ENCODE data around the gene CTRL.
"Not testable (repeated sequence)": the region's sequence is repeated elsewhere in the genome, so short reads cannot be mapped to it uniquely, and the experiment has no call there.

CTRL gene

GRCh38 chr16:67940446-67941089 is 8.9 kb upstream of the CTRL start:
- DNase-seq = no peak

- peak; percentile 65 for DNase-seq
Observed at GRCh38 chr16:67939507-67940445, 8.1 kb upstream of the CTRL start.

DNA sequence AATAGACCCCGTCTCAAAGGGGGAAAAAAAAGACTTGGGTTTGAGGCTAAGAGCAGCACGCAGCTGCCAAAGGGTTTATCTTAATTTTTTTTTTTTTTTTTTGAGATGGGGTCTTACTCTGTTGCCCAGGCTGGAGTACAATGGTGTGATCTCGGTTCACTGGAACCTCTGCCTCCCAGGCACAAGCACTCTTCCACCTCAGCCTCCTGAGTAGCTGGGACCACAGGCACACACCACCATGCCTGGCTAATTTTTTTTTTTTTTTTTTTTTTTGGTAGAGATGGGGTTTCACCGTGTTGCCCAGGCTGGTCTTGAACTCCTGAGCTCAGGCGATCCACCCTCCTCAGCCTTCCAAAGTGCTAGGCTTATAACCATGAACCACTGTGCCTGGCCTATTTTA is 6.1 kb upstream of the CTRL start:
- DNase-seq = not testable (repeated sequence)

DNA sequence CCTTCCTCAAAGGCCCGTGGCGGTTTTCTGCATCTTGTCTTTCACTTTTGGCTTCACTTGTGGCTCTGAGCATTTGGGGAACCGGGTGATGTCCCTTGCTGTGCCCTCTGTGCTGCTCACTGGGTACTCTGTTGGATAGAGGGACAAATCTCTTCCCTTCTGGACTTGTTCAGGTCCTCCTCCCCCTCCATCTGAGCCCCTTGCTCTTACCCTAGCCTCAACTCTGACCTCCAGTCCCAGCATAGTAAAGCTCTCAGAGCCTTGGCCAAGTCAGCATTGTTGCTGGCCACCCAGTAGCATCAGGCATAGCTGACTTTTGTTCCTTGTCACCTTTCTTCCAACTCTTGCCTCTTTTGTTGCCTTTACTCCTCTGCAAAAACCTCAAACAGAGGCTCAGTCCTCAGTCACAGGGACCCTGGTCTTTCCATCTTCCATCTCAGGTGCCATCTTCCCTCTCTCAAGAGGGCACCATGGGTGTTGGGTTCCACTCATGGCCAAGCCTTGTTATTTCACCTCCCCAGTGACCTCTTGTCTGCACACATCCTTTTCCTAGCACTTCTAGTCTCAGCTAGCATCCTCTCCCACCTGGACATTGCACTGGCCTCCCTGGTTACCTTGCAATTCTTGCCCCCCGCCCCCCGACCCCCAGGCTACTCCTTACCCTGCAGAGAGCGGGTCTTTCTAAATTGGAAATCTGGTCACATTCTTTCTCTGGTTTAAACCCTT is 5.4 kb upstream of the CTRL start:
- DNase-seq = peak; percentile 85

DNA sequence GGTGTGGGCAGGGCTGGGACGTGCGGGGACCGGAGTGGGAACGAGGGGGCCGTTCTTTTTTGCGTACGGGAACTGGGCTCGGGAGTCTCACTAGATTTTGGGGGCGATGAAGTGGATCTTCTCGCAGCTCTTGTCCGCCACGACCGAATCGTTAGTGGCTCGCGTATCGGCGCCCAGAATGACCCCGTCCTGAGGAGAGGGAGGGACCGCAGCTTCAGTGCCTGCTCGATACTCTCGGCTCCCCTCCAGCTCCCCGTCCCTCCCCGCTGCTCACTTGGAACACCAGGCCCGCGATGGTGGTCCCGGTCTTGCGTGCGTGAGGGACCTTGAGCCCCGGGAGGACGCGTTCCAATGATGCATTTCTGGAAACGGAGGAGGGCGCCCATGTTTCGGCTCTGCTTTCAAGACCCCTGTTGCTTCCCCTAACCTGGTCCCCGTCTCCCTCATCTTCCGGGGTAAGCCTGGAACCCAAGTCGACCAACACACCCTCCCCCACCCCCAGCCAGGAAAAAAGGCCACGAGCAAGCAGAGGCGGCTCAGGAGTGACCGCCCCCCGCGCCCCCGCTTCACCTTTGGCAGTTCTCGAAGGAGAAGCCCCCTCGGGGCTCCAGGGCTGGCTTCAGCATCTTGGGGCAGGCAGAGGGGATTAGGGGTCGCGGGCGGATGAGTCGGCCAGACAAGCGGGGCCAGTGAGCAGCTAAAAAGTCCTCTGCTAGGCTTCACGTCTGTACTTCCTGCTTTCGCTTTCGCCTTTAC is 4.6 kb upstream of the CTRL start, which contains the start of gene PSMB10:
TSS of gene PSMB10 (minus strand) at position 727 of the 756 bp plus-strand sequence. CDS start at position 626, 101 bp downstream.
- peak; percentile 65 for DNase-seq

- DNase-seq = peak; percentile 98
Observed at GRCh38 chr16:67935402-67936123, 3.9 kb upstream of the CTRL start.

- no peak for DNase-seq
Observed at GRCh38 chr16:67935101-67935401, 3.4 kb upstream of the CTRL start.

GRCh38 chr16:67934306-67935100 is 2.8 kb upstream of the CTRL start:
- no peak for DNase-seq

DNA sequence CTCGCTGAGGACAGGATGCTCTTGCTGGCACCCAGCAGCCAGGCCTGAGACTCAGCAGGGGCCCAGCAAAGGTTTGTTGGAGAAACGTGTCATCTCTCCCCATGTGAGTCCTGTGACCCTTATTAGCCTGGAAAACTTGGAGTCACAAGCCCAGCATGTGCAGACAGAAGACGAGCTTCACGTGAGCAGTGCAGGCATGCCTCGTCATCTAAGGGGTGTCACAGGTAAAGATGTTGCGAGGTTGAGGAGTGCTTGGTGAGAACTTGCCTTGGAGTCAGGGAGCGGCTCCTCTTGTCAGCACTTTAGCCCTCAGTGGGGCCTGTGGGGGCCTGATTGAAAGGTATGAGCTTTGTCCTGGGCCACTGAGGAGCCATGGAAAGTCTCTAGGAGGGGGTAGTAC is 2.1 kb upstream of the CTRL start:
- no peak for DNase-seq

GRCh38 chr16:67932462-67932840 is 789 bp upstream of the CTRL start:
- DNase-seq = no peak

GRCh38 chr16:67930678-67931211 is 917 bp downstream of the CTRL start:
- no peak for DNase-seq

DNA sequence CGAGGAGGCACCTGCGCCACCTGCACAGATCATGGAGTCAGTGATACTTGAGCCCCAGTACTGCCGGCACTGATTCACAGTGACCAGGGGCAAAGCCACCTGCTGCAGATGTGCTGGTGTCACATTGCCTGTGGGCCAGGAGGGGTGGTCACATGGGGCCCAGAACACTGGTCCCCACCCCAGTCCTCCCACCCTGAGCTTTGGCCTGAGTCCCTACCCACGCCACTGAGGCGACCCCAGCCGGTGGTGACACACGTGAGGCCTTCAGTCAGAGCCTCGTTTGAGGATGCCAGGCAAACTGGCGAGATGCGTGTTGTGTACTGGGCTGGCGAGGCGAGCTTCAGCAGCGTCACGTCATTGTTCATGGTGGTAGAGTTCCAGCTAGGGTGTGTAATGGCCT is 1.5 kb downstream of the CTRL start:
- DNase-seq = no peak

DNA sequence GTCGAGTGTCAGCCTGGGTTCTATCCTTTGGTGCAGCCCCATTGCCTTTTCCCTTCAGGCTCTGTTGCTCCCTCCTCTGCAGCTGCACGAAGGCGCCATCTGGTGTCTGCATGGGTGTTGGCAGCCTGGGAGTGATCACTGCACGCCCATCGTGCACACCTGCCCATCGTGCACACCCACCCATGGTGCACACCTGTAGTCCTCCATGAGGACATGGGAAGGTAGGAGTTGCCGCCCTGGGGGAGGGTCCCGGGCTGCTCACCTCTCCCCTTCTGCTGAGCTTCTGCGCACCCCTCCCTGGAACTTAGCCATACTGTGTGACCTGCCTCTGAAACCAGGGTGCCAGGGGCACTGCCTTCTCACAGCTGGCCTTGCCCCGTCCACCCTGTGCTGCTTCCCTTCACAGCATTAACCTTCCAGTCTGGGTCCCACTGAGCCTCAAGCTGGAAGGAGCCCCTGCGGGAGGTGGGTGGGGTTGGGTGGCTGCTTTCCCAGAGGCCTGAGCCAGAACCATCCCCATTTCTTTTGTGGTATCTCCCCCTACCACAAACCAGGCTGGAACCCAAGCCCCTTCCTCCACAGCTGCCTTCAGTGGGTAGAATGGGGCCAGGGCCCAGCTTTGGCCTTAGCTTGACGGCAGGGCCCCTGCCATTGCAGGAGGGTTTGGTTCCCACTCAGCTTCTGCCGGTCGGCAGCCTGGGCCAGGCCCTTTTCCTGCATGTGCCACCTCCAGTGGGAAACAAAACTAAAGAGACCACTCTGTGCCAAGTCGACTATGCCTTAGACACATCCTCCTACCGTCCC is 2.9 kb downstream of the CTRL start:
- DNase-seq = peak; percentile 81

DNA sequence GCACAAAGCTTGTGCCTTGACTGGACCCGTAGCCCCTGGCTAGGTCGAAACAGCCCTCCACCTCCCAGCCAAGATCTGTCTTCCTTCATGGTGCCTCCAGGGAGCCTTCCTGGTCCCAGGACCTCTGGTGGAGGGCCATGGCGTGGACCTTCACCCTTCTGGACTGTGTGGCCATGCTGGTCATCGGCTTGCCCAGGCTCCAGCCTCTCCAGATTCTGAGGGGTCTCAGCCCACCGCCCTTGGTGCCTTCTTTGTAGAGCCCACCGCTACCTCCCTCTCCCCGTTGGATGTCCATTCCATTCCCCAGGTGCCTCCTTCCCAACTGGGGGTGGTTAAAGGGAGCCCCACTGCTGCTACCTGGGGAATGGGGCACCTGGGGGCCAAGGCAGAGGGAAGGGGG is 3.5 kb downstream of the CTRL start:
- DNase-seq = no peak

DNA sequence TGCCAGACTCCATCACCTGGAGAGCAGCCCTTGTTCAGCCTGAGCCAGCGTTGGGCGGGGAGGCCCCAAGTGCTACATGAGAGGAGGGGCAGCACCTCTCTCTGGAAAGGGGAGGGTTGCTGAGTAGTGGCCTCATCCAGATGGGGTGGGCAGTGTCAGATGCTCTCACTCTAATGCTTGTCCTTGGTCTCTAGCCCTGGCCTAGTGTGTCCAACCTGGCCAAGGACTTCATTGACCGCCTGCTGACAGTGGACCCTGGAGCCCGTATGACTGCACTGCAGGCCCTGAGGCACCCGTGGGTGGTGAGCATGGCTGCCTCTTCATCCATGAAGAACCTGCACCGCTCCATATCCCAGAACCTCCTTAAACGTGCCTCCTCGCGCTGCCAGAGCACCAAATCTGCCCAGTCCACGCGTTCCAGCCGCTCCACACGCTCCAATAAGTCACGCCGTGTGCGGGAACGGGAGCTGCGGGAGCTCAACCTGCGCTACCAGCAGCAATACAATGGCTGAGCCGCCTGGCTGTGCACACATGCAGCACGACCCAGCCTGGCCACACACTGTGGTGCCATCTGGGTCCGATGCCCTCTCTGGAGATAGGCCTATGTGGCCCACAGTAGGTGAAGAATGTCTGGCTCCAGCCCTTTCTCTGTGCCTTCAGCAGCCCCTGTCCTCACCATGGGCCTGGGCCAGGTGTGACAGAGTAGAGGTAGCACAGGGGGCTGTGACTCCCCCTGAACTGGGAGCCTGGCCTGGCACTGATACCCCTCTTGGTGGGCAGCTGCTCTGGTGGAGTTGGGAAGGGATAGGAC is 4.3 kb downstream of the CTRL start:
- DNase-seq = no peak

DNA sequence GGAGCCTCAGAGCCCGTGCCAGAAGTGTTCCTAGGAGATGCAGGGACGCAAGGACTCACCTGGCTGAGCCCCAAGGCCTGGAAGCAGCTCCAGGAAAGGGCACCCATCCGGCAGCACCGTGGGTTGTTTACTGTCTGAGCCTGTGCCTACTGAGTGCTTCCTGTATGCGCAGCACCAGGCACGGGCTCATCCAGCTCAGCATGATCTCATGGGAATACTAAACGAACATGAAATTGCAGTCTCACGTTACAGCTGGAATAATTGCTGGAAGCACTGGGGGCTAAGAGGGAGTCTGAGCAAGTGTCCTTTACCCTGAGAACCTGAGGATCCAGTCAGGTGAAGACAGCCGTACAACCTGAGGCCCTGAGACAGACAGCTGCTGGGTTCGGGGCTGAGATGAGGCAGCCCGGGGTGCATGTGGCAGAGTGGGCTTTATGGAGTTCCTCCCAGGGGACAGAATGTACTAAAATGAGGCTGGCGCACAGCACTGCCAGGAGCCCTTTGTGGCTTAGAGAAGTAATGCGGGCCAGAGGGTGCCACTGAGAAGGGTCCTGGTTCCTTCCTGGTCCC is 5.4 kb downstream of the CTRL start:
- DNase-seq = no peak

DNA sequence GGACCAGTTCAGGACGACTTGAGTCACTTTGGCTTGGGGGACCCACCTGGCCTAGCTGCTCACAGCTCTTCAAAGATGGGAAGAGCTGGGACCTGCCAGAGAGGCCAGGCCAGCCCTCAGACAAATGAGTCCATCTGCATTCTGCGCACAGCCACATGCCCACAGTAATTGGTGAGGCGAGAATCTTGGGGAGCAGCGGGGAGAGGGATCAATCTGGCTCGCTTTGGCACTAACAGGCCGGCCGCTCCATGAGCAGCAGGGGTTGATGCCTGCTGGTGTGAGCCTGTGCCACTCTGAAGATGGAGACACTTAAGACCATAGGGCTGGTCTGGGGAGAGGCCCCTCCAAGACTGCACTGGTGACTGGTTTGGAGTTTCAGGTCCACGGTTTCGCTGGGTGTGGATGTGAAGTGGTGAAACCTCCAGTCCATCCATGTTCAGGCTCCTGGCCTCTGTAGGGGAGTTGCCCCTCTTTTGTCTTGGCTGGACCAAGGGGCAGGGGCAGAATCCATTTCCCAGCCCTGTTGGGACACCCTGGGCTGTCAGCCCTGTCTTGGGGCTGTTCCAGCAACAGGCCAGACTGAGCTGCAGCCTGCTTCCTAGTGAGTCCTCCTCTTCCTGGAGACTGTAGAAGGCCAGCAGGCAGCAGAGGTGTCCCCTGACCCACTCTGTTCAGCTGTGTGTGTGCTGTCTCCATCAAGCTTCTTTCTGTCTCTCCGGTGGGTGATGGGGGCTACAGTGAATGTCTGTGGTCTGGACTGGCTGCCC is 7.3 kb downstream of the CTRL start:
- DNase-seq = no peak

All from CD4-positive, alpha-beta T cell treated with Interleukin-6 for 4 hours (primary cell).